Rectal smooth muscle tissue (tissue), 1 donor: Measurements from ENCODE around the gene LRRC73.

Experiments
- H3K27ac ChIP-seq: one replicate; pipeline ENCODE4 v1.7.0; 2013; ENCODE audit warnings: low read depth, low read length, inconsistent platforms
- H3K27me3 ChIP-seq: one replicate; pipeline ENCODE4 v1.7.0; 2013; ENCODE audit warnings: low read length; ENCODE audit not compliant: control insufficient read depth, insufficient read depth
- H3K36me3 ChIP-seq: one replicate; pipeline ENCODE4 v1.7.0; 2013; ENCODE audit warnings: low read length; ENCODE audit not compliant: control insufficient read depth, insufficient read depth
- H3K4me1 ChIP-seq: one replicate; pipeline ENCODE4 v1.7.0; 2013; ENCODE audit warnings: low read length; ENCODE audit not compliant: control insufficient read depth, insufficient read depth
- H3K4me3 ChIP-seq: one replicate; pipeline ENCODE4 v1.7.0; 2013; ENCODE audit warnings: low read length
- H3K9ac ChIP-seq: one replicate; pipeline ENCODE4 v1.7.0; 2013; ENCODE audit warnings: low read length

LRRC73 gene

GRCh38 chr6:43495409-43495941, 14.7 kb downstream of the LRRC73 start:
- H3K36me3 ChIP-seq: peaks cover 22% of the 10 kb centered on the region
- H3K9ac ChIP-seq: no peak overlapping the region
- H3K27ac ChIP-seq: no peak overlapping the region
- H3K4me3 ChIP-seq: no peak overlapping the region
- H3K27me3 ChIP-seq: no peaks in the 10 kb centered on the region
- peaks cover 11% of the 10 kb centered on the region for H3K4me1 ChIP-seq

- Histone ChIP-seq H3K27me3 (no peaks in the 10 kb centered on the region), H3K4me3 (no peak overlapping the region), H3K27ac (no peak overlapping the region), H3K9ac (no peak overlapping the region), H3K36me3 (peaks cover 16% of the 10 kb centered on the region), H3K4me1 (peaks cover 11% of the 10 kb centered on the region)
These were observed 15.4 kb downstream of the LRRC73 start for GRCh38 chr6:43494766-43495165.

- H3K4me1 ChIP-seq: peaks cover 11% of the 10 kb centered on the region
- no peak overlapping the region for H3K4me3 ChIP-seq
- H3K27ac ChIP-seq: no peak overlapping the region
- H3K27me3 ChIP-seq: no peaks in the 10 kb centered on the region
- H3K9ac ChIP-seq: no peak overlapping the region
- H3K36me3 ChIP-seq: peaks cover 11% of the 10 kb centered on the region
These were observed 15.8 kb downstream of the LRRC73 start for GRCh38 chr6:43494321-43494720.

GRCh38 chr6:43493833-43494232, 16.3 kb downstream of the LRRC73 start:
- H3K9ac ChIP-seq: no peak overlapping the region
- no peak overlapping the region for H3K27ac ChIP-seq
- H3K4me3 ChIP-seq: no peak overlapping the region
- peaks cover 11% of the 10 kb centered on the region for H3K4me1 ChIP-seq
- peaks cover 6% of the 10 kb centered on the region for H3K36me3 ChIP-seq
- no peaks in the 10 kb centered on the region for H3K27me3 ChIP-seq

- H3K4me1 ChIP-seq: peaks cover 11% of the 10 kb centered on the region
- no peak overlapping the region for H3K27ac ChIP-seq
- no peak overlapping the region for H3K9ac ChIP-seq
- no peak overlapping the region for H3K4me3 ChIP-seq
- no peaks in the 10 kb centered on the region for H3K27me3 ChIP-seq
- peaks cover 2% of the 10 kb centered on the region for H3K36me3 ChIP-seq
These were observed 16.9 kb downstream of the LRRC73 start for GRCh38 chr6:43493230-43493629.

GRCh38 chr6:43492673-43493072, 17.5 kb downstream of the LRRC73 start:
- Histone ChIP-seq H3K9ac (no peak overlapping the region), H3K27ac (no peak overlapping the region), H3K36me3 (peaks cover 2% of the 10 kb centered on the region), H3K4me1 (peaks cover 11% of the 10 kb centered on the region), H3K4me3 (no peak overlapping the region), H3K27me3 (no peaks in the 10 kb centered on the region)

GRCh38 chr6:43491750-43492661, 18.1 kb downstream of the LRRC73 start:
- Histone ChIP-seq H3K9ac (no peak overlapping the region), H3K36me3 (no peaks in the 10 kb centered on the region), H3K27me3 (no peaks in the 10 kb centered on the region), H3K4me1 (peaks cover 11% of the 10 kb centered on the region), H3K4me3 (no peak overlapping the region), H3K27ac (no peak overlapping the region)

GRCh38 chr6:43490523-43490939, 19.6 kb downstream of the LRRC73 start:
- no peak overlapping the region for H3K27ac ChIP-seq
- H3K4me1 ChIP-seq: peaks cover 8% of the 10 kb centered on the region
- no peaks in the 10 kb centered on the region for H3K36me3 ChIP-seq
- no peak overlapping the region for H3K9ac ChIP-seq
- H3K4me3 ChIP-seq: no peak overlapping the region
- no peaks in the 10 kb centered on the region for H3K27me3 ChIP-seq

- H3K27me3 ChIP-seq: no peaks in the 10 kb centered on the region
- no peaks in the 10 kb centered on the region for H3K36me3 ChIP-seq
- H3K4me1 ChIP-seq: peaks cover 8% of the 10 kb centered on the region
- no peak overlapping the region for H3K4me3 ChIP-seq
- no peak overlapping the region for H3K9ac ChIP-seq
- no peak overlapping the region for H3K27ac ChIP-seq
These were observed 20.7 kb downstream of the LRRC73 start for GRCh38 chr6:43489277-43490072.

- Histone ChIP-seq H3K27ac (no peak overlapping the region), H3K4me3 (no peak overlapping the region), H3K4me1 (peaks cover 8% of the 10 kb centered on the region), H3K36me3 (no peaks in the 10 kb centered on the region), H3K27me3 (no peaks in the 10 kb centered on the region), H3K9ac (no peak overlapping the region)
These were observed 21.4 kb downstream of the LRRC73 start for GRCh38 chr6:43488667-43489276.

GRCh38 chr6:43481591-43482236, 28.4 kb downstream of the LRRC73 start:
- Histone ChIP-seq H3K27me3 (no peaks in the 10 kb centered on the region), H3K4me3 (no peak overlapping the region), H3K27ac (no peak overlapping the region), H3K4me1 (peaks cover 14% of the 10 kb centered on the region), H3K9ac (no peak overlapping the region), H3K36me3 (no peaks in the 10 kb centered on the region)

- no peaks in the 10 kb centered on the region for H3K27me3 ChIP-seq
- H3K9ac ChIP-seq: no peak overlapping the region
- H3K36me3 ChIP-seq: no peaks in the 10 kb centered on the region
- H3K27ac ChIP-seq: no peak overlapping the region
- peaks cover 14% of the 10 kb centered on the region for H3K4me1 ChIP-seq
- H3K4me3 ChIP-seq: no peak overlapping the region
These were observed 29.1 kb downstream of the LRRC73 start for GRCh38 chr6:43481075-43481474.
